DMS153 treated with DMSO at 0.1 percent for 48 hours (cell line): ENCODE measurements around the gene TOPAZ1.
A peak's percentile ranks its signal among the peaks of the same experiment; 100 is the strongest.

ENCODE experiments used
- DNase-seq: peaks from one replicate; lab custom pipeline; 2025; ENCODE audit not compliant: unreplicated experiment; lab: John Stamatoyannopoulos, UW

TOPAZ1 gene

GRCh38 chr3:44240061-44240460, 1.6 kb upstream of the TOPAZ1 start:
- no peak for DNase-seq

DNA sequence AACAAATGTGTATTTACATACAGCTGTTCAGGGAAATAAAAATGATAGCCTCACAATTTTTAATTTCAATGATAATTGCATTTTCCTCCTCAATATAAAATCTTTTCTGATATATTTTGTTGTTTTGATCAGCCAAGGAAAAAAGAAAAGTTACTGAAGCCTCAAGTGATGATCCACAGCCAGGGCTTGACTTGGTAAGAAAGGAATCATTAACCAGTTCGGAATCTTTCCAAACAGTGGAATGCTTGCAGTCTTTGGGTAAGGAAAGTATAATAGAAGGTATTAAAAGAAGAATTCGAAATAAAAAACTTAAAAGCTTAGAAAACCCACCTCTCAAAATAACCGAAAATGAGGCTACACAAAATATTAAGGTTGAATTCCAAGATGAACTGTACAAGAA, 1.0 kb downstream of the TOPAZ1 start:
- DNase-seq, result no peak

DNA sequence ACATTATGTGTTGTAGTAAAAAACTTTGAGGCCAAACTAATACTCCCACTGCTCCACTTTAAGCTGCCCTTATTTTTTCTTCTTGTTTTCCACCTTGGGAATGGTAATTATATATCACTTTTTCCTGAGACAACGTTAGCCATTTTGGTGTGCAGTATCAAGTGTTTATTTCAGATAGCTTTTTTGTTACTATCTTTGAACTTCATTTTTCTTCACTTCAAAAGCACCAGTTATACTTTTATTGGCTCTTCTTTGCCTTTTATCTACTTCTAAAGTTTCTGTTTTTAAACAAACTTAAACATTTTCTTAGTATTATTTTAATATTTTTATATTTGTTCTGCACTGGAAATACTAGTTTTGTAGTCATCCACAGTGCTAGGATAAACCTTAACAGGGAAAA, 6.5 kb downstream of the TOPAZ1 start:
- DNase-seq, result no peak

GRCh38 chr3:44252332-44252959, 10.8 kb downstream of the TOPAZ1 start:
- no peak for DNase-seq

DNA sequence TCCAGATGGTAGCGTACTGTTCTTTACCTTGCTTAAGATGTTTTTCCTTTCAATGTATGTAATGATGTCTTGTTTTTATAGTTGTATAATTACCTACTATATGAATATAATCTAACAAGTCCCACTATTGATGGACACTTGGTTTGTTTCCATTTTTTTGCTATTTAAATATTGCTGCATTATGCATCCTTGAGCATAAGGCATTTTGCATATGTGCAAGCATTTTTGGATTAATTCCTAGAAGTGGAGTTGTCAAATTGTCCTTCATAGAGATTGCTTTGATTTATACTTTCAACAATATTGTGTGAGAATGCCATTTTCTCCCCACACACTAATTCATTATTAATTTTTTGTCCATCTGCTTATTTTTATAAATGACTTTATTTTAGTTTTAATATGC, 17.7 kb downstream of the TOPAZ1 start:
- DNase-seq, result no peak

DNA sequence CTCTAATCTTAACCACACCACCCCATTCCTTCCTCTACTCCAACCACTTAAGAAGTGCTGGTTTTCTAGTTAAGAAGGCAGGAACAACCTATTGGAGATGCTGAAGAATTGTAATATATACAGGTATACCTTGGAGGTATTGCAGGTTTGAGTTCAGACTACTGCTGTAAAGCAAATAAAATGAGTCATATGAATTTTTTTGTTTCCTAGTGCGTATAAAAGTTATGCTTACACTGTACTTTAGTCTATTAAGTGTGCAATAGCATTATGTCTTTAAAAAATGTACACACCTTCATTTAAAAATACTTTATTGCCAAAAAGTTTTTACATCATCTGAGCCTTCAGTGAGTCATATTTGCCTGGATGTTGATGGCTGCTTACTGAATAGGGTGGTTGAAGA, 22.5 kb downstream of the TOPAZ1 start:
- no peak for DNase-seq

- DNase-seq, result no peak
These were observed 24.1 kb downstream of the TOPAZ1 start for GRCh38 chr3:44265815-44266214.

DNA sequence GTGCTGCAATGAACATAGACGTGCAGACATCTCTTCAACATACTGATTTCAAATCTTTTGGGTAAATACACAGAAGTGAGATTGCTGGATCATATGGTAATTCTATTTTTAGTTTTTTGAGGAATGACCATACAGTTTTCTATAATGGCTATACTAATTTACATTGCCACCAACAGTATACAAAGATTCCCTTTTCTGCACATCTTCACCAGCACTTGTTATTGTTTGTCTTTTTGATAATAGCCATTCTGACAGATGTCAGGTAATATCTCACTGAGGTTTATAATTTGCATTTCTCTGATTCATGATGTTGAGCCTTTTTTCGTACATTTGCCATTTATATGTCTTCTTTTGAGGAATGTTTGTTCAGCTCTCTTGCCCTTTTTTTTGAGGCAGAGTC, 30.5 kb downstream of the TOPAZ1 start:
- no peak for DNase-seq

DNA sequence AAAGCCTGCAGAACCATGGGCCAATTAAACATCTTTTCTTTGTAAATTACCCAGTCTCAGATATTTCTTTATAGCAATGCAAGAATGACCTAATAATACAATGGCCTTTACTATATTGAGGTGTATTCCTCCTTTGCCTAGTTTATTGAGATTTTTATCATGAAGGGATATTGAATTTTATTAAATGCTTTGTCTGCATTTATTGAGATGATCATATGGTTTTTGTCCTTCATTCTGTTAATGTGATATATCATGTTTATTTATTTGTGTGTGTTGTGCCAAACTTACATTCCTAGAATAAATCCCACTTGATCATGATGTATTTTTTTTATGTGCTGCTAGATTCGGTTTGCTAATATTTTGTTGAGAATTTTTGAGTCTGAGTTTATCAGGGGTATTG, 36.2 kb downstream of the TOPAZ1 start:
- DNase-seq, result no peak

- no peak for DNase-seq
These were observed 38.4 kb downstream of the TOPAZ1 start for GRCh38 chr3:44280077-44280476.

GRCh38 chr3:44280631-44281030, 38.9 kb downstream of the TOPAZ1 start:
- no peak for DNase-seq

- no peak for DNase-seq
These were observed 43.3 kb downstream of the TOPAZ1 start for GRCh38 chr3:44284949-44285348.

- no peak for DNase-seq
These were observed 48.3 kb downstream of the TOPAZ1 start for GRCh38 chr3:44289882-44290462.

GRCh38 chr3:44292276-44292675, 50.6 kb downstream of the TOPAZ1 start:
- no peak for DNase-seq

DNA sequence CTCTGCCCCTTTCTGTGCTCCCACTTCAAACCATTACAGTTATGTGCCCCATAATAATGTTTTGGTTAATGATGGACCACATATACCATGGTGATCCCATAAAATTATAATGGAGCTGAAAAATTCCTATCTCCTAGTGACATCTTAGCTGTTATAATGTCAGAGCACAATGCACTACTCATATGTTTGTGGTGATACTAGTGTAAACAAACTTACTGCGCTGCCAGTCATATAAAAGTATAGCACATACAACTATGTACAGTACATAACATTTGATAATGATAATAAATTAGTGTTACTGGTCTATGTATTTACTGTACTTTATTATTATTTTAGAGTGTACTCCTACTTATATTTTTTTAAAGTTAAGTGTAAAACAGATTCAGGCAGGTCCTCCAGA, 51.3 kb downstream of the TOPAZ1 start:
- no peak for DNase-seq

- DNase-seq, result no peak
These were observed 55.6 kb downstream of the TOPAZ1 start for GRCh38 chr3:44297255-44297654.

GRCh38 chr3:44301746-44302145, 60.1 kb downstream of the TOPAZ1 start:
- no peak for DNase-seq

- no peak for DNase-seq
These were observed 67.8 kb downstream of the TOPAZ1 start for GRCh38 chr3:44309500-44309899.

GRCh38 chr3:44318891-44319311, 77.2 kb downstream of the TOPAZ1 start:
- no peak for DNase-seq

DNA sequence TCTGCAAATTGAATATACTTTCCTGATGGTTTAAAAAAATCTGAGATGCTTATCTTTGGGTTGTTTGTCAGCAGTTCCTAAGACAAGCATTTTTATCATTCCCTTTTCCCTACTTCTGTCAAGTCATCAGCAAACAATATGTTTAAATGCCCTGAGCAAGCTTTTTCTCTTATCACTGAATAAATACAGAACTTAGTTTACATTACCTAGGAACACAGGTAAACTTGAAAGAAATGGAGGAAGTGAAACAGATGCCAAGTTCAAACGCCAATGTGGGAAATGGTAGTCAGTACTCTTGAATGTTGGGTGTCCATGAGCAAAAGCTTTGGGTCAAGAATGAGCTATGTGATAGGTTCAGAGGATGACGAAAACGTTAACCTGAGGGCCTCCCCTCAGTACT, 79.6 kb downstream of the TOPAZ1 start:
- DNase-seq, result no peak

GRCh38 chr3:44323341-44323955, 81.8 kb downstream of the TOPAZ1 start:
- DNase-seq, result peak; percentile 7

DNA sequence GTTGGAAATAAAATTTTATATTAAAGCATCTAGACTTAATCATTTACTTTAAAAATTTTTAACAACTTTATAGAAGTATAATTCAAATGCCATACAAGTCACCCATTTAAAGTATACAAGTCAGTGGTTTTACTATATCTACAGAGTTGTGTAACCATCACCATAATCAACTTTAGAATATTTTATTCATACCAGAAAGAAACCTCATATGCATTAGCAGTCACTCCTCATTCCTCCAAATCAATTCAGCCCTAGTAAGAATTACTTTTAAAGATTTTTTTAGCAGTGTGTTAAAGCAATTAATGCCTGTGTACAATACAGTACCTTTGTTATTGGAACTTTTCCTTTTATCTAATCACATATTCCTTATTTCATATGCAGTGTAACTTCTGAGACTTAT, 82.9 kb downstream of the TOPAZ1 start:
- DNase-seq, result no peak

- DNase-seq, result no peak
These were observed 84.3 kb downstream of the TOPAZ1 start for GRCh38 chr3:44326019-44326418.
